ENCODE measurements around the gene GOLIM4.
A peak's percentile ranks its signal among the peaks of the same experiment; 100 is the strongest.
"Not testable (repeated sequence)": the region's sequence is repeated elsewhere in the genome, so short reads cannot be mapped to it uniquely, and the experiment has no call there.

GOLIM4 gene

GRCh38 chr3:168073842-168074605 lies 21.7 kb downstream of the GOLIM4 start:
- DNase-seq, result no peak

DNA sequence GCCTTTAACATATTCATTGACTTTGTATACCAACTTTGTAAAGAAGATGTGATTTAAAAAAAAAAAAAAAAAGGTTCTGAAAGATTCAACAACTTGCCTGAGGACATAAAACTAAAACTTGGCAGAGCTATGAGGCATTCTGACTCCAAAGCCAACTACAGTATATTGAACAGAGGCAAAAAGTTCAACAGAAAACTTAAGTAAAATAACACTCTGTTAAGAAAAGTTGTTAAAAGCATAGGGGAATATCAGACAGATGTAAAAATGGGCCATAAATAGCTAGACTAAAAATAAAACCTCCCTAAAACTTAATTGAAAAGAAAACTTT lies 23.4 kb downstream of the GOLIM4 start:
- DNase-seq, result no peak

- DNase-seq, result no peak
Measured at GRCh38 chr3:168071591-168072322, 24.0 kb downstream of the GOLIM4 start.

DNA sequence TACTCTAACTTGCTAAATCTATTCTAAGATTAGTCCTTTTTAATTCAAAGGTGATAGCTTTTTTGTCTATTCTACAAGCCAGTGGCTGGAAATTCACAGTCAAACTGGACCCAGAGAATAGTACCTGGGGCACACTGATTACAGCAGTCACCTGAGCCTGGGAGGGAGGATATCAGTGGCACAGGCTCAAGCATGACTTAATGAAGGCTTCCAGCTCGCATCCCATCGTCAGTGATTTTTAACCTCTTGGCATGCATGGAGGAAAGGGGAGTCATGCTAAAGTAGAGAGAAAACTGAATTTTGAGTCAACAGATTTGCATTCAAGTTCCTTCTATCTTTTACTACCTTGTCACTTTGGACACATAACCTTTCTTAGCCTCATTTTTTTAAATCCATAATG lies 24.8 kb downstream of the GOLIM4 start:
- no peak for DNase-seq

DNA sequence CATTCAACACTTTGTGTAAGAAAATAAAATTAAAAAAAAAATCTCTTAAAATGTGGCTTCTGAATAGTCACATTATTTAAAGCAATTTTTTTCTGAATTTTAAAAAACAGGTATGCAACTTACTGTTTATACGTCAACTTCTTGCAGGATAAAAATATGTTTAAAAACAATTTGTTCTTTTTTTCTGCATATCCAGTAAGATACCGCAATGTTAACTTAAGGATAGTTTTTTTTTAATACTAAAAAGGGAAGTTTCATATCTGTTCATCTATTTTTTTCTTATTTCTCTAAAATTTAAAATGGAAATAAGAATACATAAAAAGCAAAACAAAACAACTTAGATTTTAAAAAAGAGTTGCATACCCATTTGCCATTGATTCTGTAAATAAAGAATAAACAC lies 27.4 kb downstream of the GOLIM4 start:
- DNase-seq, result no peak

GRCh38 chr3:168066882-168067281 lies 28.8 kb downstream of the GOLIM4 start:
- DNase-seq, result no peak

GRCh38 chr3:168065569-168065968 lies 30.2 kb downstream of the GOLIM4 start:
- DNase-seq, result no peak

- no peak for DNase-seq
Measured at GRCh38 chr3:168063122-168063521, 32.6 kb downstream of the GOLIM4 start.

GRCh38 chr3:168062679-168063078 lies 33.0 kb downstream of the GOLIM4 start:
- no peak for DNase-seq

- DNase-seq, result peak; percentile 42
Measured at GRCh38 chr3:168061332-168061996, 34.3 kb downstream of the GOLIM4 start.

DNA sequence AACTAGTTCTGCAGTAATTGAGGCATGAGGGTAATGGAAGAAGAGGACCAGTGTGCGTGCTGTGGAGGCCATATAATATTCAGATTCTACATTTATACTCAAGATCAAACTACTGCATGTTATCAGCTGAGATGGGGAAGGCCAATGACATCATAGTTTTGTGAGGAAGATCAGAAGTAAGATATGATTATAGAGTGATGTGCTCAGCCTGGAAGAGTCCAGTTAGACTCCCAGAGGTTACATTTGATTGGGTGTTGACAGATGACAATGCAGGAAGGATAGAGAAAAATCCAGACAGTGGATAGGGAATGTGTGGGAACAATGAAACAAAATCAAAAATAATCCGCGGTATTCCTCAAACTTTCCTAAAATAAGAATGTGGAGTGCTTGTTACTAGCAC lies 35.4 kb downstream of the GOLIM4 start:
- no peak for DNase-seq

- no peak for DNase-seq
Measured at GRCh38 chr3:168058481-168058880, 37.2 kb downstream of the GOLIM4 start.

DNA sequence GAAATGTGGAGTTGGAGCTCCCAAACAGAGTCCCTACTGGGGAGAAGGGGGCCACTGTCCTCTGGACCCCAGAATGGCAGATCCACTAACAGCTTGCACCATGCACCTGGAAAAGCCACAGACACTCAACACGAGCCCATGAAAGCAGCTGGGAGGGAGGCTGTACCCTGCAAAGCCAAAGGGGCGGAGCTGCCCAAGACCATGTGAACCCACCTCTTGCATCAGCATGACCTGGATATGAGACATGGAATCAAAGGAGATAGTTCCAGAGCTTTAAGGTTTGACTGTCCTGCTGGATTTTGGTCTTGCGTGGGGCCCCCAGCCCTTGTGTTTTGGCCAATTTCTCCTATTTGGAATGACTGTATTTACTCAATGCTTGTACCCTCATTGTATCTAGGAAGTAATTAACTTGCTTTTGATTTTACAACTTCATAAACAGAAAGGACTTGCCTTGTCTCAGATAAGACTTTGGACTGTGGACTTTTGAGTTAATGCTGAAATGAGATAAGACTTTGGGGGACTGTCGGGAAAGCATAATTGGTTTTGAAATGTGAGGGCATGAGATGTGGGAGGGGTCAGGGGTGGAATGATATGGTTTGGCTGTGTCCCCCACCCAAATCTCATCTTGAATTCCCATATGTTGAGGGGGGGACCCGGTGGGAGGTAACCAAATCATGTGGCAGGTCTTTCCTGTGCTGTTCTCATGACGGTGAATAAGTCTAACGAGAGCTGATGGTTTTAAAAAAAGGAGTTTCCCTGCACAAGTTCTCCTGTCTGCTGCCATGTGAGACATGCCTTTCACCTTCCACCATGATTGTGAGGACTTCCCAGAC lies 39.1 kb downstream of the GOLIM4 start:
- DNase-seq, result not testable (repeated sequence)

GRCh38 chr3:168054447-168054846 lies 41.3 kb downstream of the GOLIM4 start:
- no peak for DNase-seq

GRCh38 chr3:168053115-168053514 lies 42.6 kb downstream of the GOLIM4 start:
- peak; percentile 37 for DNase-seq

DNA sequence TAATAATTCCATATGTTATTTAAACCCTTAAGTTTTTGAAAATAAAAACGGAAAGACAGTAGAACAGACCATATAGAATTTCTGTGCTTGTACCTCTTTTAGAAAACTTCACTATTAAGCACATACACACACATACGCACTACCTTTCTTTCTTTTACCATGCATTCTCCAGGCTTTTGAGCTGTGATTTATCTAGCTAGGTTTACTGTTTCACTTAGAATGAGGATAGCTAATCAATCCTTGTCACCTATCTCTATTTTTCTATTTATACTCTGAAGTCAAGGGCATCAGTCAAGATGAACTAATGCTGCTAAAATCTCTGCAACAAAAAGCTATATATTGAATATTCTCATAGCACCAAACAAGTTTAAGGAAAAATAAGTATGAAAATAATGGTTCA lies 43.2 kb downstream of the GOLIM4 start:
- DNase-seq, result no peak

- no peak for DNase-seq
Measured at GRCh38 chr3:168051531-168052471, 43.9 kb downstream of the GOLIM4 start.

- DNase-seq, result no peak
Measured at GRCh38 chr3:168051070-168051469, 44.7 kb downstream of the GOLIM4 start.

DNA sequence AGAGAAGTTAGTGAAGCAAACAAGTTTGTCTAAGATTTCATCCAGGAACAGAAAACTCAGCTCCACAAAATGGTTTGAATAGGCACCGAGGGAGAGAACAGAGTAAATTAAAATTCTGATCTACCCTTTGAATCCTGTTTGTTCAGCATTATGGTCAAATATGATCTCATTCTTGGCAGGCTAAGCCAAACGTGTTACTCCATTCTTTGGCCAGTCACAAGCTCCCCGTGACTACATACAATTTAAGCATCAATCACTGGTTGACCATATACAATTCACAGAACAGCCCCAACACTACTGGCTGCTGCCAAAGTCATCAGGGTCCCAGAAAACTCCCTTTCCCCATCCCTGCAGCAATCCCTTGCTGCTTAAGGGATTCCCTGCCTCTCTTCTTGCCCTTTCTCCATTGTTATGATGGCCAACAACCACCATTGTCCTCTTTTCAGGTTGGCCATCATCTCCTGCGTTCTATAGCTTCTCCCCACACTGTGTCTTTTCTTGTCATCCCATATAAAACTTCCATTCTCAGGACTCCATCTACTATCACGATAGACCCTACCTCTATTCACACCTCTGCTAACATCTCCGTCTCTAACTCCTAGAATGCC lies 46.3 kb downstream of the GOLIM4 start:
- no peak for DNase-seq

DNA sequence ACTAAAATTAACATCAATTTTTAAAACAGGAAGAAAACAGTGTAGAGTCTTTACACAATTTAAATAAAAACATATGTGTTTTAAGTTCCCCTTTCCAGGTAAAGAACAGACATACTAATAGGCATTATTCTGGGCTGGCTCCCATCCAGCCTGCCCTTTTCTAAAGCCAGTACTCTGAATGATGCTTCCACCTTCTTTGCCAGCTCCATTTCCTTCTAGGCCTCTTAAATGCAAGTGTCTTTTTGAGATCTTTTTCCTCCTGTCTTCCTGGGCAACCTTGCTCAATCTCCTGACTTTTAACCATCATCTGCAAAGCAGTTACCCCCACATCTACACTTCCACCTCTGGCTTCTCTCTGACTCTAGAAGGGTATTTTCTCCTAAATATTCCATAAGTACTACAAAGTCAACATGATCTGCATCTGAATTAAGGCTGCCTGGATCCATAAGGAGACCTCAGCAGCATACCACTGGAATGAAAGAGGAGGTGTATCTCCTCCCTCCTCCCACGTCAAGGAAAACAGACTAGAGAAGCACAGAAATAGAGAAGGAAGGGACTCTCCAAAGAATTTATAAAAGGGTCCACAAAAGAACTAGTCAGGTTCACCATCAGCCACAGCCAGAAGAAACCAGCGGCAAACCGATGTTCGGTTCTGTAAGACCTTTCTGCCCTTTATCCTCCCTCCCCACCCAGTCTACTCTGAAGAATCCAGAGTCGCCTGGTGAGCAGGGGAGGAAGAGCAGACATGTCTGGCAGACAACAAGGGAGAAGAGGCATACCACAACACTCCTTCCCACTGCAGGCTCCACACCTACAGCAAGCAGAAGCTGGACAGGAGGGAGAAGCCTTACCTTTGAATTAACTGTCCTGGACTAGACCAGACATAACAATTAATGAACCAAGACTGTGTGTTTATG lies 47.1 kb downstream of the GOLIM4 start:
- DNase-seq, result no peak

Measured in hematopoietic multipotent progenitor cell treated with erythropoietin and hydrocortisone succinate and interleukin-3 and kit ligand, for 6 days (in vitro differentiated cells).